HG03139 (cell line): ENCODE data around the gene ABCG2.
"Not testable (repeated sequence)": the region's sequence is repeated elsewhere in the genome, so short reads cannot be mapped to it uniquely, and the experiment has no call there.

ENCODE experiments used
- ATAC-seq: cut with Tn5 transposase; IDR thresholded peaks from one replicate; pipeline ENCODE4 v1.9.1; 2021; ENCODE audit not compliant: unreplicated experiment

The ABCG2 gene

DNA sequence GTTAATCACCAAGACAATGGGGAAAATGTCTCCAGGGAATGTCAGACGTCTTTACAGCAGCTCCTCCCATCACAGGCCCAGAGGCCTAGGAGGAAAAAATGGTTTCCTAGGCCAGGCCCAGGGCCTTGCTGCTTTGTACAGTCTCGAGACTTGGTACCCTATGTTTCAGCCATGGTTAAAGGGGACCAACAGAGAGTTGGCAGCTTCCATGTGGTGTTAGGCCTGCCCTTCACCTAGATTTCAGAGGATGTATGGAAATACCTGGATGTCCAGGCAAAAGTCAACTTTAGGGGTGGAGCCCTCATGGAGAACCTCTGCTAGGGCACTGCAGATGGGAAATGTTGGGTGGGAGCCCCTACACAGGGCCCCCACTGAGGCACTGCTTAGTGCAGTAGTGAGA, 38.5 kb downstream of the ABCG2 start:
- no peak for ATAC-seq

DNA sequence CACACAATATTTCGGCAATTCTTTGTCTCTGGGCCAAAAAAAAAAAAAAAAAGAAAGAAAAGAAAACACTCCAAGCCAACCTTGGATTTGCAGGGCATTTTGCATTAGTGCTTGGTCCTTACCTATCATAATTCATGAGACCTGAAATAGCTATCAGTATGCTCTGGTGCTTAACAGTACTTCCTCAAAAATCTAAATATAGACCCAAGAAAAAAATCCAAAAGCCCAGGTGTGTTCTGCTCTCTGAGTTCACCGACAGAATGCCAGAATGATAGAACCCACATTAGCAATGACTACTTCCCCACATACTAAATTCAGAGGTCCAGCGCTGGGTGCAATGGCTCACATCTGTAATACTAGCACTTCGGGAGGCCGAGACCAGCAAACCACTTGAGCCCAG, 42.9 kb downstream of the ABCG2 start:
- ATAC-seq = no peak

DNA sequence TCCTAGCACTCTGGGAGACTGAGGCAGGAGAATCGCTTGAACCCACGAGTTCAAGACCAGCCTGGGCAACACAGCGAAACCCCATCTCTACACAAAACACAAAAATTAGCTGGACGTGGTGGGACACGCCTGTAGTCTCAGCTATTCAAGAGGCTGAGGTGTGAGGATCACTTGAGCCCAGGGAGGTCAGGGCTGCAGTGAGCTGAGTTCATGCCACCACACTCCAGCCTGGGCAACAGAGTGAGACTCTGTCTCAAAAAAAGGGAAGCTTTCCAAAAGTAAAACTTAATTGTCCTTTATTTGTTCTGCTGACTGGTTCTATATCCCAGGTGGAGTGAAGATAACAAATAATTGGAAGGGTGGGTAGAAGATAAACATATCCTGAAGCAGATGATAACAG, 45.6 kb downstream of the ABCG2 start:
- no peak for ATAC-seq

DNA sequence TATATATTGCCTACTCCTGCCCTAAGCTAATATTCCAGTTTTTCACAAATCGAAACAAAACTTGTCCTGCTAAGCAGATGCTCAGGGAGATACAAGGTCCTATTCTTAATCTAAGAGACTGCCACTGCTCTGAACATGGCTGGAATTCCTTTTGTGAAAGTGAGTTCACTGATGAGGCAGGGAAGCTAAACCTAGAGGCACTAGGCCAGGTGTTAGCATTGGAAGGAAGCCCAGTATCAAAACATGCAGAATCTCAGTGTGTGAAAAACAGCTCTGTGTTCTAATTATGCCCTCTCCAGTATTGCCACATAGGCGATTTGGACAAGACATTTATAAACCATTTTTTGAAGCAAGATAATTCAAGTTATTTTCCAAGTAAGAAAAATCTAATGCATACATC, 47.6 kb downstream of the ABCG2 start:
- ATAC-seq = no peak

DNA sequence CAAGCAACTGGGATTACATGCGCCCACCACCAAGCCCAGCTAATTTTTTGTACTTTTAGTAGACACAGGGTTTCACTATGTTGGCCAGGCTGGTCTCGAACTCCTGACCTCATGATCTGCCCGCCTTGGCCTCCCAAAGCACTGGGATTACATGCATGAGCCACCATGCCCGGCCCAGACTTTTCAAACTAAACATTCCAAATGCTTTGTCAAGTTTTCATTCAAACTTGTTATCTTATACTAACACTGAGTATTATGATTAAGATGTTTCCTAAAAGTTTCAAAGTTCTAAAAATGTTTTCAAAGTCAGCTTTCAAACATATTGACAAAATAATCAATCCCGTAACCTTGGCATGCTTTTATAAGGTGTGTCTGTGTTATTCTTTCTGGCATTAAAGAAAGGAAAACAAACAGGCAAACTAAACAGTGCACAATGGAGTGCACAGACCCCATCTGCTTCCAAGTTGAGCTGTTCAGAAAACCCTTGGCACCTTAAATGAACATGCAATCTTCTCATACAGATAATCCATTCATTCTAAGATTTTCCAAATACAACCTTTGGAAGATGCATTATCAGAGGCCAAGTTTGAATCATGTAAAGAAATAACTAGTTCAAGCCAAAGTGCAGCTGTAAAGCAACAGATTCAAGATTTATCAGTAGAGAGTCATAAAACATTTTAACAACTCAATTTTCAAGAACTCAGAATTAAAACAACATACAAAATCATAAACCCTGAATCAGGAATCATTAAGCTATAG, 49.1 kb downstream of the ABCG2 start:
- ATAC-seq = no peak

- no peak for ATAC-seq
Measured at GRCh38 chr4:88108747-88109122, 49.7 kb downstream of the ABCG2 start.

GRCh38 chr4:88108108-88108465, 50.4 kb downstream of the ABCG2 start:
- not testable (repeated sequence) for ATAC-seq

- ATAC-seq = no peak
Measured at GRCh38 chr4:88107406-88108107, 50.9 kb downstream of the ABCG2 start.

DNA sequence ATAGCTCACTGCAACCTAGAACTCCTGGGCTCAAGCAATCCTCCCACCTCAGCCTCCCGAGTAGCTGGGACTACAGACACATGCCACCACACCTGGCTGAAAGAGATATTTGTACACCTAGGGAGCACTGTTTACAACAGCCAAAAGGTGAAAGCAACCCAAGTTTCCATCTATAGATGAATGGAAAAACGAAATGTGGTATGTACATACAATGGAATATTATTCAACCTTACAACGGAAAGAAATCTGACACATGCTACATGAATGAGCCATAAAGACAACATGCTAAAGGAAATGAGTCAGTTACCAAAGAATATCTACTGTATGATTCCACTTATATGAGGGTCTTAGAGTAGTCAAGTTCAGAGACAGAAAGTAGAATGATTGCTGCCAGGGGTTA, 52.2 kb downstream of the ABCG2 start:
- no peak for ATAC-seq

DNA sequence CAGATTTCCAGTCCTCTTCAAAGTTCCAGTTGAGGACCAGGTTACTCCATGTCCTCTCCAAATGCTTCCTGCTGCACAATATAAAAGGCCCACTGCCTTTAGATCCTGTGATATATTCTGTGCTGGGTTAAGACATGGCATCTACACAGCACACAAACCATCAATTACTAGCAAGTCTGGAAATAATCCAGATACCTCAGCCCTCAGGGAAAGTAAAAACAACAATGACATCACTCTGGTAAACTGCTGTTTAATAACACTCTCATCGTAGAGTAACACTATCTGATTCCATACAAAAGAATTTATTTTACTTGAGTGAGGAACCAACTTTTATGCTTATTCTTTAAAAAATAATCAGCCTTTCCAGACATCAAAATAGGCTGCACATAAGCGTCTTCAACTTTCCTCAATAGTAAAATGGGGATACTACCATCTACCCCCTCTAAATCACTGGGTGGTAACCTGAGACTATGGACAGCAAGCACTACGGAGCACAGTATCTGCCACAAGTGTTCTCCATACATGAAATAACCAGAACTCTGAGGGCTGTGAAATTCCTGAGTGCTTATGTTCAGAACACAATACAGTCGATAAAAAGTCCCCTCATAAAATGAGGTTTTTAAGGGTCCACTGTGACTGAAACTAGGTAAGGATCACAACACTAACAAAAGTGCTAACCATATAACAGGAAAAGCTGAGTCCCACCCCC, 53.4 kb downstream of the ABCG2 start:
- no peak for ATAC-seq

GRCh38 chr4:88102026-88102425, 56.4 kb downstream of the ABCG2 start:
- no peak for ATAC-seq

GRCh38 chr4:88101165-88101564, 57.3 kb downstream of the ABCG2 start:
- no peak for ATAC-seq

- no peak for ATAC-seq
Measured at GRCh38 chr4:88098993-88099752, 59.3 kb downstream of the ABCG2 start.

- ATAC-seq = no peak
Measured at GRCh38 chr4:88097781-88098180, 60.7 kb downstream of the ABCG2 start.

DNA sequence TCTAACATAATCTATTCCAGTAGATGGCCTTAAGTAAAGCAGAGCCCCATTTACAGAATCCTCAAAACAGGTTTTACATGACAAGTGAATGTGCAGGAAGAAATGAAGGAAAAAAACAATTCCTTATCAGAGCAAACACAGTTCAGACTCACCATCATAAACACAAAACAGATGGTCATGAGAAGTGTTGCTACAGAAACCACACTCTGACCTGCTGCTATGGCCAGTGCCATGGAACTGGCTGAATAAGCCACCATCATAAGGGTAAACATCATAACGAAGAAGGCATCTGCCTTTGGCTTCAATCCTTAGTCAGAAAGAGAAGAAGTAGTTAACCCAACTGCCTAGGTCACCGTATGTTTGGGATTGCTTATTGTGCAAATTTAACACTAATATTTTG, 61.1 kb downstream of the ABCG2 start:
- ATAC-seq = no peak

DNA sequence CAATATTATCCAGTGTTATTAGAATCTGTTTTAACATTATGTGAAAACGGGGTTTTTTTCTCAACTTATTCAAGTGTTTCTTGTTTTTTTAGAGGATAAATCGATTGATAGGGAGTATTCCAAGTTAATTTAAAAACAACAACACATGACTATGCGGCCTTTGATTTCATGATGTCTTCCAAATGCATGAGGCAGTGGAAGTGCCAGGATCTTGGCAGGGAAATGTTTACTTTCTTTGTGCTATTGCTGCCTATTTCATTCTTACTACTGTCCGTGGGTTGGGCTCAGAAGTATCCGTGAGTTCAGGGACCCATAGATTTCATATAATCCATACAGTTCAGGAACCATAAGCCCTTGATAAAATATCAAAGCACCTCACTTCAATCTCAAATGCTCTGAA, 64.6 kb downstream of the ABCG2 start:
- no peak for ATAC-seq

DNA sequence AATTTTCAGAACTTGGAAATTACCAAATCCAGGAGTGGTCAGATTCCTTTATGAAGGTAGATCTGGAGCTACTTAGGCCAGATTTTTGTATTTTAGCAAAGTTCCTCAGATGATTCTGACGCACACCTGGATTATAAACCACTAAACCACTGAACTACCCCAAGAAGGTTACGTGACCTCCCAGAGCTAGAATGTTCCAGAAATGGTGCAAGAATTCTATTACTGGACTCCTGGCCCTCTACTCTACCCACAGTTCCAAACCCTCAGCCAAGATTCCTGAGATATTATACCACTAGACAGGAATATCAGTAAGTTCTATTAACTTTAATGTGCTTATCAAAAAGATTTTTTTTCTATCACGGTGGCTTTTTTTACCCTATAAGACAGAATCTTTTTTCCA, 67.1 kb downstream of the ABCG2 start:
- ATAC-seq = no peak

DNA sequence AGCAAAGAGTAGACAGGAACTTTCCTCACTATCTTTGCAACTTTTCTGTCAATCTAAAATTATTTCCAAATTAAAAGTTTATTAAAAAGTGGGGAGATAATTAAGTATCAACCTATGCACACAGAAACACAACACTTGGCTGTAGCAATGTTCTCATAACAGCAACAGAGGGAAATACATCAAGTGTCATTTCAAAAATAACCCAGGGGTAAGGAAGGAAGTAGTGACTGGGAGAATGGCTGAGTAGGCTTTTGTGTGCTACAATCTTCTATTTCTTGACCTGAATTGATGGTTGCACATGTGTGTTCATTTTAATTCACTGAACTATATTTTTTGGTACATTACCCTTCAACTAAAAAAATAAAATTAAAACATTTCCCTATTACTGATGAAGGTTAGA, 67.5 kb downstream of the ABCG2 start:
- no peak for ATAC-seq

DNA sequence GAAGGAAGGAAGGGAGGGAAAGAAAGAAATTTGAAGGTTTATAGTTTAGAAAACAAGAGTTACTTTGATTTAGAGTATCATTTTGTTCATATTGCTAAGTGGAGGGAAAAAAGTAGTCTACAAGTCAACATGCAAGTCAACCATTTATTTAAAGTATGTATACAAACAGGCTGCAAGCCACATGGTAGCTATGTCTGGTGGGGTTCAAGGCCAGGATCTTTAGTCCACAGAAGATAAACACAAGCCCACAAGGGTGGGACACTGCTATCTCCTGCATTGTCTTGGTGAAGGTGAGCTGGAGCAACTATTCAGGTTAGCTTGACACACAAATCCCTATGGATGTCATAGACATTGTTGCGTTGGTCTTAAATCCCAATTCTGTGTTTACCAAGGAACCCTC, 71.4 kb downstream of the ABCG2 start:
- ATAC-seq = no peak

GRCh38 chr4:88080626-88081025, 77.8 kb downstream of the ABCG2 start:
- no peak for ATAC-seq

DNA sequence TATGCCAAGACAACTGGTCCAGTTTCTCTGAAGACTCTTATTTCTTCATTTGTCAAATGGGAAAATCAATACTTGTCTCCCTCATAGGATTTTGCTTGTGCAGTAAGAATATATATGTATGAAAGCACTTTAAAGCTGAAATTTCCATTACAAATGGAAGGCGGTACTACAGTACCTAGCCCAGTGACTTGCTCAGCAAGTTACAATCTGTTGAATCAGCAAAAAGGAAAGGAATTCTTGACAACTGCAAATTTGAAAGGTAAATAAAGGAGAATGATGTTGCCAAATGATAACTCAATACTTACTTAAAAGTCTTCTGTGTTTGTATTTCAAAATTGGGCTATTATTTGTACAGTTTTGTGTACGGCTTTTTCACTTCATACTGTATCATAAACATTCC, 79.9 kb downstream of the ABCG2 start:
- no peak for ATAC-seq
